GM12878 (cell line): ENCODE results near the gene GTF2F2. TPM values are rescaled to one million over a fixed set of nuclear protein-coding genes. Genes with fewer than 3 reads are reported as not detected.
A peak's percentile ranks its signal among the peaks of the same experiment; 100 is the strongest.

Experiments
- BCL11A ChIP-seq: IDR thresholded peaks from 2 replicates; pipeline ENCODE4 v1.6.1; 2011; ENCODE audit warnings: low read depth, low read length
- BHLHE40 ChIP-seq, 2 experiments: fragments of 450-650 bp in 1 of 2; IDR thresholded peaks; 2 replicates each; pipeline ENCODE4 v1.6.1; 2011 to 2017; ENCODE audit warnings: low read depth in 2 of 2, borderline replicate concordance in 1 of 2, improper control_type of control experiment in 1 of 2, low read length in 1 of 2, mild to moderate bottlenecking in 1 of 2
- BRCA1 ChIP-seq: IDR thresholded peaks from 2 replicates; pipeline ENCODE4 v1.6.1; 2011; ENCODE audit warnings: low read depth, low read length, improper control_type of control experiment
- CREM ChIP-seq: IDR thresholded peaks from 2 replicates; pipeline ENCODE4 v1.6.1; 2014; ENCODE audit warnings: antibody characterized with exemption, low read depth
- E2F4 ChIP-seq: IDR thresholded peaks from 2 replicates; pipeline ENCODE4 v1.6.1; 2012; ENCODE audit warnings: low read depth, low read length, improper control_type of control experiment
- ELK1 ChIP-seq: IDR thresholded peaks from 2 replicates; pipeline ENCODE4 v1.6.1; 2012; ENCODE audit warnings: low read depth, low read length, improper control_type of control experiment
- EZH2 ChIP-seq: IDR thresholded peaks from 2 replicates; pipeline ENCODE4 v1.6.1; 2012; ENCODE audit warnings: low read depth, mild to moderate bottlenecking, control low read depth, inconsistent platforms, low read length, borderline replicate concordance; ENCODE audit not compliant: control insufficient read depth
- HCFC1 ChIP-seq: fragments of 150-350 bp; IDR thresholded peaks from 2 replicates; pipeline ENCODE4 v1.6.1; 2014; ENCODE audit warnings: low read length
- HDAC2 ChIP-seq: fragments of 200-600 bp; sonication (generic); IDR thresholded peaks from 2 replicates; pipeline ENCODE4 v1.6.1; 2017
- HSF1 ChIP-seq: fragments of 150-350 bp; IDR thresholded peaks from 2 replicates; pipeline ENCODE4 v1.6.1; 2014; ENCODE audit warnings: mild to moderate bottlenecking, low read depth, low read length
- IKZF1 ChIP-seq: fragments of 450-650 bp; conservative IDR thresholded peaks from 2 replicates; pipeline ENCODE4 v1.6.1; 2017; ENCODE audit warnings: antibody characterized with exemption, mild to moderate bottlenecking
- IRF3 ChIP-seq: fragments of 450-650 bp; IDR thresholded peaks from 2 replicates; pipeline ENCODE4 v1.6.1; 2014; ENCODE audit warnings: mild to moderate bottlenecking
- NFIC ChIP-seq: IDR thresholded peaks from 2 replicates; pipeline ENCODE4 v1.6.1; 2012; ENCODE audit warnings: low read depth, mild to moderate bottlenecking, inconsistent platforms, low read length, moderate library complexity
- NR2F1 ChIP-seq: fragments of 450-650 bp; conservative IDR thresholded peaks from 2 replicates; pipeline ENCODE4 v1.6.1; 2017; ENCODE audit warnings: mild to moderate bottlenecking
- NRF1 ChIP-seq: conservative IDR thresholded peaks from 2 replicates; pipeline ENCODE4 v1.6.1; 2011; ENCODE audit warnings: mild to moderate bottlenecking, low read depth, low read length, improper control_type of control experiment
- PAX5 ChIP-seq: IDR thresholded peaks from 2 replicates; pipeline ENCODE4 v1.6.1; 2011; ENCODE audit warnings: low read depth, low read length, borderline replicate concordance
- POLR2AphosphoS2 ChIP-seq: IDR thresholded peaks from 2 replicates; pipeline ENCODE4 v1.6.1; 2011; ENCODE audit warnings: low read depth, mild to moderate bottlenecking, low read length, improper control_type of control experiment, moderate library complexity
- SREBF2 ChIP-seq: IDR thresholded peaks from 2 replicates; pipeline ENCODE4 v1.6.1; 2012; ENCODE audit warnings: mild to moderate bottlenecking, low read length
- SUZ12 ChIP-seq: fragments of 200-600 bp; sonication (generic); IDR thresholded peaks from one replicate; pipeline ENCODE4 v1.6.1; 2018; ENCODE audit warnings: antibody characterized with exemption, mild to moderate bottlenecking; ENCODE audit not compliant: unreplicated experiment
- TARDBP ChIP-seq: IDR thresholded peaks from 2 replicates; pipeline ENCODE4 v1.6.1; 2016; ENCODE audit warnings: borderline replicate concordance
- TBL1XR1 ChIP-seq: IDR thresholded peaks from 2 replicates; pipeline ENCODE4 v1.6.1; 2012; ENCODE audit warnings: low read depth, low read length, improper control_type of control experiment
- USF1 ChIP-seq: IDR thresholded peaks from 2 replicates; pipeline ENCODE4 v1.6.1; 2011; ENCODE audit warnings: borderline replicate concordance, low read depth, mild to moderate bottlenecking, moderate library complexity, mixed read lengths, low read length; ENCODE audit not compliant: insufficient read depth; ENCODE audit errors: extremely low read length
- USF2 ChIP-seq: IDR thresholded peaks from 2 replicates; pipeline ENCODE4 v1.6.1; 2011; ENCODE audit warnings: low read depth, low read length, improper control_type of control experiment, borderline replicate concordance
- WRNIP1 ChIP-seq: IDR thresholded peaks from 2 replicates; pipeline ENCODE4 v1.6.1; 2011; ENCODE audit warnings: low read depth, low read length, improper control_type of control experiment, borderline replicate concordance
- ZNF217 ChIP-seq: fragments of 450-650 bp; IDR thresholded peaks from 2 replicates; pipeline ENCODE4 v1.6.1; 2017; ENCODE audit warnings: antibody characterized with exemption, mild to moderate bottlenecking
- polyA plus RNA-seq, 11 experiments: library from polyadenylated mRNA; depleted of rRNA in 4 of 11; unstranded in 6 of 11; stranded (reverse) in 5 of 11; fragments of >200 nt; fragmentation: Nextera tagmentation in 4 of 11; fragmentation: Illumina TruSeq in 1 of 11; extraction: Ambion mirVana in 4 of 11; extraction: Trizol in 1 of 11; gene quantifications; 1 replicate in 1 of 11; 2 replicates in 10 of 11; pipeline versions ENCODE4 v1.2.1 to v1.2.3, GENCODE V29; 2011 to 2016; ENCODE audit warnings: inconsistent platforms in 2 of 11, missing spikeins in 2 of 11, low read depth in 1 of 11
- total RNA-seq, 4 experiments: library from RNA; depleted of rRNA in 3 of 4; stranded (reverse); fragments of >200 nt in 3 of 4; fragmentation: Illumina TruSeq in 1 of 4; extraction: Trizol in 1 of 4; gene quantifications; 2 replicates each; pipeline versions ENCODE4 v1.2.1 to v1.2.3, GENCODE V29; 2013 to 2021

GTF2F2 gene
- total and polyA plus RNA-seq, 10 of the 15 experiments (the other 5 are each of a cell fraction or from before 2014, with no cell fraction given): 14.5 to 30.8 (median 22.6) TPM

- TF ChIP-seq BCL11A: 0 out of 2 replicates have a peak, but pooled peaks have one; percentile 42
- TF ChIP-seq POLR2AphosphoS2: no peak
- no peak for TF ChIP-seq ELK1
- peak; percentile 15 for TF ChIP-seq USF1
- TF ChIP-seq ZNF217: no peak
- no peak for TF ChIP-seq BRCA1
- no peak for TF ChIP-seq SUZ12
- no peak; the same call in 1 of the 2 replicates for TF ChIP-seq USF2
- TF ChIP-seq PAX5: no peak
- TF ChIP-seq WRNIP1: no peak
- TF ChIP-seq TARDBP: no peak
- TF ChIP-seq HDAC2: no peak
- no peak for TF ChIP-seq TBL1XR1
- TF ChIP-seq NRF1: no peak
- TF ChIP-seq NFIC: 0 out of 2 replicates have a peak, but pooled peaks have one; percentile 67
- TF ChIP-seq HSF1: no peak
- TF ChIP-seq BHLHE40 (IDR thresholded peaks at IDR 0.05; ENCODE audit: borderline replicate concordance in 1 of 2, low read depth in 2 of 2, low read length in 1 of 2): peak; percentile 56 to 60; a peak in 2 of 4 replicates
- TF ChIP-seq SREBF2: no peak
- TF ChIP-seq CREM: peak; percentile 18; the same call in 1 of the 2 replicates
- no peak for TF ChIP-seq EZH2
- no peak for TF ChIP-seq IKZF1
- no peak for TF ChIP-seq IRF3
- TF ChIP-seq NR2F1: 0 out of 2 replicates have a peak, but pooled peaks have one; percentile 15
- TF ChIP-seq HCFC1: no peak
- no peak for TF ChIP-seq E2F4
These were observed 11.1 kb upstream of the GTF2F2 start (continued) for GRCh38 chr13:45109102-45109720.
